Heart left ventricle (tissue), 13 donors: ENCODE data around the gene BCAR1.

Source experiments
- CTCF ChIP-seq, 12 donors: fragments of 200-600 bp; sonication (generic) in 4 of 12; IDR thresholded peaks; one replicate each; pipeline versions ENCODE4 v1.5.0 to v1.8.0; 2018 to 2022; ENCODE audit warnings: antibody characterized with exemption in 12 of 12, mild to moderate bottlenecking in 5 of 12
- POLR2A ChIP-seq, 2 donors: fragments of 450-650 bp; IDR thresholded peaks; one replicate each; pipeline ENCODE4 v1.6.1; 2017; ENCODE audit warnings: antibody characterized with exemption in 2 of 2, mild to moderate bottlenecking in 2 of 2, moderate library complexity in 2 of 2
- donor health status: ischemic (EF 13 %, LVEDD 7.1; RV severe dilation, severe dysfunction).
- donor health status: DM: no; HTN: yes; CAD: no.
- donor health status: DM: no; HTN: no; CAD: no.
- donor health status: ischemic (EF 25% LVEDD 6.9; RV normal size, moderate dysfunction).
- donor health status: ischemic (EF 25% LVEDD 5.7; RV mildly dilated, moderate dysfunction).
- donor health status: ischemic (EF 35%, LVEDD 5.7; RV mildly dilated, moderate dysfunction).
- donor health status: nonischemic (EF 11% LVEDD 7.7; RV severe dilation, severe dysfunction).
- donor health status: DM: yes; HTN: yes; CAD: no.
- donor health status: PGD.
- donor health status: ischemic (EF 29% LVEDD 5.4; RV normal size, mild dysfunction).
- donor health status: nonischemic (EF 23%, LVEDD 6.1; RV moderate dilation, normal function).

- TF ChIP-seq CTCF (IDR thresholded peaks at IDR 0.05) (no peak), POLR2A (IDR thresholded peaks at IDR 0.05) (no peak)
Observed at GRCh38 chr16:75293173-75293572, 41.7 kb upstream of the BCAR1 start.
